K562 treated with DMSO at 1 percent for 24 hours (cell line): ENCODE measurements around the gene TAF1A. TPM values are rescaled to one million over a fixed set of nuclear protein-coding genes. Genes with fewer than 3 reads are reported as not detected.

Source experiments
- total RNA-seq: library from RNA; unstranded; fragments of 300-600 nt; gene quantifications from 2 replicates; pipeline ENCODE4 v1.2.3, GENCODE V29; 2022; ENCODE audit warnings: low read depth; ENCODE audit not compliant: insufficient read depth

The TAF1A gene
- total RNA-seq: 3.7 and 4.1 TPM in 2 replicates

GRCh38 chr1:222589462-222590302 lies at the start of gene TAF1A:
TSS of gene TAF1A (minus strand) at chr1:222589933.

GRCh38 chr1:222618001-222618879 lies 28.5 kb upstream of the TAF1A start, which contains the start of gene MIA3:
TSS of gene MIA3 (plus strand) at chr1:222618097. CDS start at chr1:222618111, 14 bp downstream.

GRCh38 chr1:222547944-222548671 lies 41.6 kb downstream of the TAF1A start, which contains the start of gene HHIPL2:
TSS of gene HHIPL2 (minus strand) at chr1:222548104. CDS start at chr1:222548044, 60 bp downstream.

Other genes with a start within 250 kb of the TAF1A start
- gene HHIPL2, start 41.8 kb downstream of the TAF1A start, total RNA-seq: 0.38 TPM in 1 of 2 replicates, not detected in the other
- gene MIA3, start 28.2 kb upstream of the TAF1A start, total RNA-seq: 35.0 and 48.2 TPM in 2 replicates
- 30.9 and 36.5 TPM in 2 replicates for gene AIDA, start 122.6 kb upstream of the TAF1A start, total RNA-seq
- 22.2 and 23.9 TPM in 2 replicates for gene BROX, start 122.6 kb upstream of the TAF1A start, total RNA-seq
- gene FAM177B, start 147.3 kb upstream of the TAF1A start, total RNA-seq: not detected in 2 replicates
- gene DISP1, start 225.1 kb upstream of the TAF1A start, total RNA-seq: 0.81 and 1.0 TPM in 2 replicates